Central memory CD8-positive, alpha-beta T cell (primary cell): Measurements from ENCODE around the gene LYZL4.

Experiments used
- ATAC-seq: fragments of 150-1000 bp; cut with Tn5 transposase; replicated peaks from 2 replicates; pipeline ENCODE4 v1.10.0; 2022; ENCODE audit warnings: mild to moderate bottlenecking, moderate FRiP score, moderate number of reproducible peaks; ENCODE audit not compliant: poor library complexity, severe bottlenecking; ENCODE audit errors: extremely low read depth
- DNase-seq, 2 donors: peaks; one replicate each; pipeline ENCODE4 v3.0.0; 2021; ENCODE audit warnings: low spot score in 2 of 2
- H3K27ac Mint-ChIP-seq: one replicate; pipeline ENCODE4 v1.8.0; 2022; ENCODE audit warnings: low read depth, mild to moderate bottlenecking, moderate library complexity, mixed read lengths
- H3K27me3 Mint-ChIP-seq: one replicate; pipeline ENCODE4 v1.8.0; 2022; ENCODE audit warnings: mixed read lengths
- H3K36me3 Mint-ChIP-seq: one replicate; pipeline ENCODE4 v1.8.0; 2022; ENCODE audit warnings: mild to moderate bottlenecking, moderate library complexity, mixed read lengths; ENCODE audit not compliant: insufficient read depth
- H3K4me1 Mint-ChIP-seq: one replicate; pipeline ENCODE4 v1.8.0; 2022; ENCODE audit warnings: mixed read lengths
- H3K4me3 Mint-ChIP-seq: one replicate; pipeline ENCODE4 v1.8.0; 2022; ENCODE audit warnings: mild to moderate bottlenecking, moderate library complexity, mixed read lengths
- H3K9me3 Mint-ChIP-seq: one replicate; pipeline ENCODE4 v1.8.0; 2022; ENCODE audit warnings: mixed read lengths

The LYZL4 gene

GRCh38 chr3:42377681-42378080 lies 32.7 kb downstream of the LYZL4 start:
- Mint-ChIP-seq H3K4me3 (no peak overlapping the region), H3K36me3 (peaks cover 2% of the 10 kb centered on the region), H3K27ac (no peak overlapping the region), H3K4me1 (no peaks in the 10 kb centered on the region), H3K9me3 (no peaks in the 10 kb centered on the region), H3K27me3 (peaks cover 18% of the 10 kb centered on the region)
- DNase-seq, result no peak
- ATAC-seq, result no peak

DNA sequence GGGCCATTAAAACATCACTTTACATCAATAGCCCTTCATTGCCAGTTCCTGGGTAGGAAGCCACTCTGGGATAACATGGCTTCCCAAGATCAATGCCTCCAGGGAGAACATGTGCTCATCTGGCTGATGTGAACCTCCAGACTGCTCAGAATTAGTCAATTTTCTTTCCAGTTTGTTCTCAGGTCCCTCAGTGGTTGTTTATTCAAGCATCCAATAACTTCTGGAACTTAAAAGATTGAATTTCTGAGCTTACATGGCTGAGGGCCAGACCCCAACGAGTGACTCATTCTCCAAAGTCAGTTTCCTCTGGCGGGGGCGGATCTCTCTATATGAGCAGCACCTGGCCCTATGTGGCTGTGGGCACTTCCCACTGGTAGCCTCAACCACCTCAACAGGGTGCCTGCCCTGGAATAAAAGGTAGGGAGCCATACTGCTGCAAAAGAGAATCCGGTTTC lies 34.0 kb downstream of the LYZL4 start:
- Mint-ChIP-seq H3K9me3 (no peaks in the 10 kb centered on the region), H3K27ac (no peak overlapping the region), H3K4me1 (no peaks in the 10 kb centered on the region), H3K36me3 (peaks cover 2% of the 10 kb centered on the region), H3K4me3 (no peak overlapping the region), H3K27me3 (peaks cover 24% of the 10 kb centered on the region)
- no peak for DNase-seq
- ATAC-seq, result no peak

GRCh38 chr3:42375121-42375800 lies 35.1 kb downstream of the LYZL4 start:
- Mint-ChIP-seq H3K4me1 (no peaks in the 10 kb centered on the region), H3K36me3 (peaks cover 2% of the 10 kb centered on the region), H3K27ac (no peak overlapping the region)

GRCh38 chr3:42371776-42372175 lies 38.6 kb downstream of the LYZL4 start:
- no peak overlapping the region for H3K27ac Mint-ChIP-seq
- no peak overlapping the region for H3K4me3 Mint-ChIP-seq
- peaks cover 32% of the 10 kb centered on the region for H3K27me3 Mint-ChIP-seq
- no peak for DNase-seq
- ATAC-seq, result no peak
- no peaks in the 10 kb centered on the region for H3K36me3 Mint-ChIP-seq
- H3K9me3 Mint-ChIP-seq, result peaks cover 9% of the 10 kb centered on the region
- no peaks in the 10 kb centered on the region for H3K4me1 Mint-ChIP-seq

More at GRCh38 chr3:42375121-42375800, 35.1 kb downstream of the LYZL4 start:
- Mint-ChIP-seq H3K9me3 (peaks cover 8% of the 10 kb centered on the region), H3K27me3 (peaks cover 24% of the 10 kb centered on the region), H3K4me3 (no peak overlapping the region)
- ATAC-seq, result no peak
- DNase-seq, result no peak

DNA sequence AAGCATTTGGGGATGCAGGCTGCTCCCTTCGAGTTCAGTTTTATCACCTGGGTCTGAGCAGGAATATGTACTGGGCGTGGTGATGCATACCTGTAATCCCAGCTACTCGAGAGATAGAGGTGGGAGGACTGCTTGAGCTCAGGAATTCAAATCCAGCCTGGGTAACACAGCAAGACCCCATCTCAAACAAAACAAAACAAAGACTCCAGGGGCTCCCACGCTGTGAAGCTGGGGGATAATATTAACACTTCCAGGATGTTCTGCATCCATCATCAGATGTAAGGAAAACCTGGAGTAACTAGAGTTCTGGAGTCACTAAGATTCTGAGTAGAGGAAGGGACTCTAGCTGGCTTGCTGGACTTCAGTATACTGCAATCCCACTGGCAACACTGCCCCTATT lies 40.6 kb downstream of the LYZL4 start:
- Mint-ChIP-seq H3K9me3 (peaks cover 9% of the 10 kb centered on the region), H3K4me1 (no peaks in the 10 kb centered on the region), H3K36me3 (peaks cover 1% of the 10 kb centered on the region), H3K27me3 (peaks cover 30% of the 10 kb centered on the region), H3K4me3 (no peak overlapping the region), H3K27ac (no peak overlapping the region)
- DNase-seq (no peak), ATAC-seq (no peak)

GRCh38 chr3:42369304-42369703 lies 41.1 kb downstream of the LYZL4 start:
- no peak for DNase-seq
- peaks cover 24% of the 10 kb centered on the region for H3K27me3 Mint-ChIP-seq
- H3K36me3 Mint-ChIP-seq, result peaks cover 1% of the 10 kb centered on the region
- H3K4me3 Mint-ChIP-seq, result no peak overlapping the region
- no peaks in the 10 kb centered on the region for H3K4me1 Mint-ChIP-seq
- no peak for ATAC-seq
- peaks cover 9% of the 10 kb centered on the region for H3K9me3 Mint-ChIP-seq
- no peak overlapping the region for H3K27ac Mint-ChIP-seq

DNA sequence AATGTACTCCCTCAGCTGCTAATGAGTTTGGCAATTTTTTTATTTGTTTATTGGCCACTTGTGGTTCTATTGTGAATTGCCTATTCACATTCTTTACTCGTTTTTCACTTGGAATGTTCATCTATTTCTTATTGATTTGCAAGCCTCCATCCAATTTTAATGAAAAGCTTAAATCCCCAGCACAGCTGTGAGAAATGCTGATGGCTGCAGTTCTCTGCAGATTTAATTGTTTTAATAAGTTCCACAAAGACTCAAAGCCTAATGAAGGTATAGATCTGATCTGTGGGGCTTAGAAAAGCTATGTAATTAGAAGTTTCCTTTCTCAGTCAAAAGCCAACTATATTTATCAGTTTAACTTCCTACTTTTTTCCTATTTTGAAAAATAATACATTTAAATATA lies 41.5 kb downstream of the LYZL4 start:
- ATAC-seq (no peak), DNase-seq (no peak)
- Mint-ChIP-seq H3K4me1 (no peaks in the 10 kb centered on the region), H3K4me3 (no peak overlapping the region), H3K27me3 (peaks cover 23% of the 10 kb centered on the region), H3K27ac (no peak overlapping the region), H3K36me3 (peaks cover 1% of the 10 kb centered on the region), H3K9me3 (peaks cover 9% of the 10 kb centered on the region)

DNA sequence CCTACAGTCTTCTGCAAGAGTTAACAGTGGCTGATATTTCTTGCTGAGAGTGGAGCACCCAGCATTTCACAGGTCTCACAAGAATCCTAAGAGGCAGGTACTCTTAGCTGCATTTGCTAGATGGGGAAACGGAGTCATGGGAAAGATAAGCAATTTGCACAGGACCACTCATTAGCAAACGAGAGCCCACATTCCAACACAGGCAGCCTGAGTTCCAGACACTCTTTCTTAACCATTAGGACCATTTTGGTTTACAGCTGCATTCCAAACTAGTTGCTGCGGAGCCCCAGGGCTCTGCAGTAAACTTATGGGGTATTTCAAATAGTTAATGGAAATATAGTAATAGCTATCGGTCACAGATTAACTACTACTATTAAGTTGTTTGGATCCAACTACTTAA lies 42.5 kb downstream of the LYZL4 start:
- Mint-ChIP-seq H3K9me3 (peaks cover 9% of the 10 kb centered on the region), H3K27me3 (peaks cover 21% of the 10 kb centered on the region), H3K4me3 (no peak overlapping the region), H3K36me3 (peaks cover 1% of the 10 kb centered on the region), H3K27ac (no peak overlapping the region), H3K4me1 (no peaks in the 10 kb centered on the region)
- ATAC-seq, result no peak
- DNase-seq, result no peak

GRCh38 chr3:42366550-42366949 lies 43.9 kb downstream of the LYZL4 start:
- ATAC-seq, result no peak
- H3K27ac Mint-ChIP-seq, result no peak overlapping the region
- no peaks in the 10 kb centered on the region for H3K4me1 Mint-ChIP-seq
- peaks cover 9% of the 10 kb centered on the region for H3K9me3 Mint-ChIP-seq
- peaks cover 12% of the 10 kb centered on the region for H3K27me3 Mint-ChIP-seq
- H3K4me3 Mint-ChIP-seq, result no peak overlapping the region
- peaks cover 1% of the 10 kb centered on the region for H3K36me3 Mint-ChIP-seq
- no peak for DNase-seq

- no peak overlapping the region for H3K4me3 Mint-ChIP-seq
- no peaks in the 10 kb centered on the region for H3K9me3 Mint-ChIP-seq
- H3K4me1 Mint-ChIP-seq, result no peaks in the 10 kb centered on the region
- peaks cover 34% of the 10 kb centered on the region for H3K27me3 Mint-ChIP-seq
- no peak for DNase-seq
- ATAC-seq, result no peak
- H3K36me3 Mint-ChIP-seq, result no peaks in the 10 kb centered on the region
- no peak overlapping the region for H3K27ac Mint-ChIP-seq
Measured at GRCh38 chr3:42357335-42357734, 53.1 kb downstream of the LYZL4 start.

DNA sequence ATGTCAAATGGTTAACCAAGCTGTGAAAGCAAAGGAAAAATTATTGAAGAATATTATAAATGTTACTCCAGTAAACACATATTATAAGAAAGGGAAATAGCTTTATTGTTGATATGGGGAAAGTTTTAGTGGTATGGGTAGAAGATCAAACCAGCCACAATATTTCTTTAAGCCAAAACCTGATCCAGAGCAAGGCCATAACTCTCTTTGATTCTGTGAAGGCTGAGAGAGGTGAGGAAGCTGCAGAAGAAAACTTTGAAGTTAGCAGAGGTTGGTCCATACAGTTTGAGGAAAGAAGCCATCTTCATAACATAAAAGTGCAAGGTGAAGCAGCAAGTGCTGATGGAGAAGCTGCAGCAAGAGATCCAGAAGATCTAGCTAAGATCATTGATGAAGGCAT lies 54.8 kb downstream of the LYZL4 start:
- DNase-seq (no peak), ATAC-seq (no peak)
- H3K4me3 Mint-ChIP-seq, result no peak overlapping the region
- H3K27me3 Mint-ChIP-seq, result peaks cover 45% of the 10 kb centered on the region
- no peaks in the 10 kb centered on the region for H3K36me3 Mint-ChIP-seq
- no peaks in the 10 kb centered on the region for H3K9me3 Mint-ChIP-seq
- H3K27ac Mint-ChIP-seq, result no peak overlapping the region
- H3K4me1 Mint-ChIP-seq, result no peaks in the 10 kb centered on the region

DNA sequence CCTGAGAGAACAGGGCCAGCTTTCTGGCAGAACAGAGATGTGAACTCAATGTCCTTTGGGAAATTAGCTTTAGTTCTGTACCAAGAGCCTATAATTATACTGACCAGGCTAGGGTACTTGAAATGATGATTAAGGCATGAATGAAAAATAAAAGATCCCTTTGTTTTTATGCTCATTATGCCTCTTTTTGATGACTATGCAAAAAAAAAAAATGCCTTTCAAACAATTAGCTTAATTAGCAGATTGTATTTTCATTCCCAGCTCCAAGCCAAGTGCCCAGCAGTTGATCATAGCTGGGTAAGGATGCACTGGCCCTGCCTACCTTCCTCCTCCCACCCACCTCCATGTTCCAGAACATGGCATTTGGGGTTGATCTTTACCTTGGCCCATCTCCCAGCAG lies 56.8 kb downstream of the LYZL4 start:
- no peaks in the 10 kb centered on the region for H3K36me3 Mint-ChIP-seq

DNA sequence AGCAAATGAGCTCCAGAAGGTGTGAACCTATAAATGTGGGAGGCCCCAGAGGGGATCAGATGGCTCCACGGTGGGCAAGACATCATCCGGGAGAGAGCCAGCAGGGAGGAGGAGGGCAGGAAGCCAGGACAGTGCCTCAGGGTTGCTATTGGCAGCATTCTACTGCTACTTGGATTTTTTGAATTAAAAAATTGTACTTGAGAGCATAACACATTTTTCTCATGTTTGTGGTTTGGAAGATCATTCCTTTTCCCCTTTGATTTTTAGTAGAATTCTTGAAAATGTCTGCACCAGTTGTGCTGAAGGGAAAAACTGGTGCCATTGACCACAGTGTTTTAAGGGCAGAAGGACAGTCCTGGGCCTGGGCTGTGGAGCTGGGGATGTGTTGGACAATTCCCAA lies 59.2 kb downstream of the LYZL4 start:
- Mint-ChIP-seq H3K27ac (no peak overlapping the region), H3K27me3 (peaks cover 27% of the 10 kb centered on the region), H3K9me3 (no peaks in the 10 kb centered on the region), H3K36me3 (no peaks in the 10 kb centered on the region), H3K4me3 (no peak overlapping the region), H3K4me1 (peaks cover 13% of the 10 kb centered on the region)
- DNase-seq, result no peak
- no peak for ATAC-seq

More for the DNA sequence above, 56.8 kb downstream of the LYZL4 start:
- Mint-ChIP-seq H3K4me1 (no peaks in the 10 kb centered on the region), H3K9me3 (no peaks in the 10 kb centered on the region), H3K4me3 (no peak overlapping the region), H3K27me3 (peaks cover 37% of the 10 kb centered on the region), H3K27ac (no peak overlapping the region)
- ATAC-seq (no peak), DNase-seq (no peak)
